HEK293T (cell line): Measurements from ENCODE around the gene PLS3.

Experiments used
- ARNT ChIP-seq: fragments of 450-650 bp; IDR thresholded peaks from 2 replicates; pipeline ENCODE4 v1.6.1; 2017; ENCODE audit warnings: mild to moderate bottlenecking
- FOXA1 ChIP-seq: fragments of 450-650 bp; IDR thresholded peaks from 2 replicates; pipeline ENCODE4 v1.6.1; 2016; ENCODE audit warnings: mild to moderate bottlenecking
- HDGF ChIP-seq: fragments of 450-650 bp; IDR thresholded peaks from 2 replicates; pipeline ENCODE4 v1.6.1; 2017; ENCODE audit warnings: antibody characterized with exemption, borderline replicate concordance
- SP1 ChIP-seq: fragments of 450-650 bp; IDR thresholded peaks from 2 replicates; pipeline ENCODE4 v1.6.1; 2017
- SUZ12 ChIP-seq: fragments of 450-650 bp; IDR thresholded peaks from 2 replicates; pipeline ENCODE4 v1.6.1; 2016; ENCODE audit warnings: mild to moderate bottlenecking

- TF ChIP-seq SUZ12: no peak
- no peak for TF ChIP-seq SP1
- TF ChIP-seq HDGF: no peak
- TF ChIP-seq ARNT: no peak
- TF ChIP-seq FOXA1: no peak
These were observed 135.1 kb downstream of the PLS3 start for GRCh38 chrX:115696039-115696438.
